CD4-positive, CD25-positive, alpha-beta regulatory T cell (primary cell): ENCODE data around the gene TAF15. TPM values are rescaled to one million over a fixed set of nuclear protein-coding genes. Genes with fewer than 3 reads are reported as not detected.

Experiments
- ATAC-seq, 2 donors: fragments of 150-1000 bp; cut with Tn5 transposase; one replicate each; pipeline ENCODE4 v1.10.0; 2021; ENCODE audit warnings: low read depth in 2 of 2, moderate number of reproducible peaks in 2 of 2, moderate library complexity in 1 of 2
- DNase-seq, 3 donors: peaks; one replicate each; pipeline versions ENCODE4 v3.0.0 to v3.0.0-alpha.2; 2012 to 2022; ENCODE audit warnings: mixed read lengths in 1 of 3
- H3K27ac ChIP-seq: one replicate; pipeline ENCODE4 v1.7.0; 2013; ENCODE audit warnings: mild to moderate bottlenecking, low read length; ENCODE audit not compliant: insufficient read depth, poor library complexity, severe bottlenecking
- H3K27me3 ChIP-seq: one replicate; pipeline ENCODE4 v1.7.0; 2013; ENCODE audit warnings: low read length; ENCODE audit not compliant: control insufficient read depth, insufficient read depth
- H3K36me3 ChIP-seq: one replicate; pipeline ENCODE4 v1.7.0; 2013; ENCODE audit warnings: mild to moderate bottlenecking, low read length, moderate library complexity; ENCODE audit not compliant: control insufficient read depth, insufficient read depth
- H3K4me1 ChIP-seq: 2 replicates; pipeline ENCODE4 v1.7.0; 2013; ENCODE audit warnings: mild to moderate bottlenecking, low read length; ENCODE audit not compliant: insufficient read depth, control insufficient read depth, poor library complexity, severe bottlenecking
- H3K4me3 ChIP-seq: one replicate; pipeline ENCODE4 v1.7.0; 2013; ENCODE audit warnings: low read depth, mild to moderate bottlenecking, low read length, moderate library complexity
- H3K9me3 ChIP-seq, 2 experiments: 1 replicate in 1 of 2; 2 replicates in 1 of 2; pipeline ENCODE4 v1.7.0; 2013; ENCODE audit warnings: low read length in 2 of 2, mild to moderate bottlenecking in 1 of 2, moderate library complexity in 1 of 2; ENCODE audit not compliant: control insufficient read depth in 2 of 2
- H3K27ac Mint-ChIP-seq, 3 donors: one replicate each; pipeline ENCODE4 v1.8.0; 2020 to 2022; ENCODE audit warnings: mild to moderate bottlenecking in 3 of 3, mixed read lengths in 3 of 3, moderate library complexity in 2 of 3
- H3K27me3 Mint-ChIP-seq: one replicate; pipeline ENCODE4 v1.8.0; 2022; ENCODE audit warnings: mild to moderate bottlenecking, mixed read lengths
- H3K36me3 Mint-ChIP-seq: one replicate; pipeline ENCODE4 v1.8.0; 2020; ENCODE audit warnings: mixed read lengths
- H3K4me1 Mint-ChIP-seq, 4 donors: one replicate each; pipeline ENCODE4 v1.8.0; 2020 to 2022; ENCODE audit warnings: mixed read lengths in 4 of 4, mild to moderate bottlenecking in 1 of 4
- H3K4me3 Mint-ChIP-seq, 4 donors: one replicate each; pipeline ENCODE4 v1.8.0; 2020 to 2022; ENCODE audit warnings: mild to moderate bottlenecking in 4 of 4, mixed read lengths in 4 of 4, moderate library complexity in 3 of 4
- H3K9me3 Mint-ChIP-seq, 7 donors: one replicate each; pipeline ENCODE4 v1.8.0; 2020 to 2022; ENCODE audit warnings: mixed read lengths in 7 of 7, mild to moderate bottlenecking in 3 of 7, moderate library complexity in 2 of 7
- polyA plus RNA-seq, 4 donors: library from polyadenylated mRNA; unstranded; fragments of 300-500 nt; fragmentation: Illumina TruSeq; gene quantifications; one replicate each; pipeline ENCODE4 v1.2.3, GENCODE V29; 2021
- total RNA-seq: library from RNA; stranded (reverse); gene quantifications from one replicate; pipeline ENCODE4 v1.2.3, GENCODE V29; 2022

TAF15 gene
- total and polyA plus RNA-seq, 5 donors from 2014 or later: 8.8 to 186 (median 17.3) TPM

DNA sequence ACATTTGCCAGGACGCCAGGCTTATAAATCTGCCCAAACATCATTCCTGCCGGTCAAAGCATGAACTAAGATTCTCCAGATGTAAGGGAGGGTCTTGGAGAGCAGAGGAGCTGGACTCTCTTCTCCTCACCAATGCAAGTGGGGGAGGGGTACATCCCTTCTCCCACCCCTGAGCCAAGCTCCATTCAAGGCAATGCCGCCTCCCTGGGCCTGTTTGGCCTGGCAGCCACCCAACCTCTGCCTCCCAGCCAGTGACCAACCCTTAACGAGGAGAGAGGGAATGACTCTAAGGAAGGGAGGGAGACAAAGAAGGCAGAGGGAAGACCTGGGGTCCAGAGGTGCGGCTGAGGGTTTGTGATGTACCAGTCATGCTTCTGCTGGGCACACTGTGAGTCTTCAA is 34.8 kb upstream of the TAF15 start:
- ATAC-seq (no peak), DNase-seq (no peak)
- Histone ChIP-seq H3K9me3 (no peaks in the 10 kb centered on the region), H3K4me1 (no peaks in the 10 kb centered on the region), H3K27ac (no peak overlapping the region), H3K4me3 (no peak overlapping the region), H3K27me3 (peaks cover 5% of the 10 kb centered on the region), H3K36me3 (no peaks in the 10 kb centered on the region)
- Mint-ChIP-seq H3K9me3 (no peaks in the 10 kb centered on the region), H3K36me3 (no peaks in the 10 kb centered on the region), H3K4me1 (no peaks in the 10 kb centered on the region), H3K27me3 (peaks cover 34% of the 10 kb centered on the region), H3K27ac (no peak overlapping the region), H3K4me3 (no peak overlapping the region)

GRCh38 chr17:35775039-35775438 is 34.2 kb upstream of the TAF15 start:
- no peak for ATAC-seq

GRCh38 chr17:35775583-35775982 is 33.7 kb upstream of the TAF15 start:
- H3K4me1 ChIP-seq: no peaks in the 10 kb centered on the region
- DNase-seq: no peak
- Mint-ChIP-seq H3K27me3 (peaks cover 38% of the 10 kb centered on the region), H3K4me1 (no peaks in the 10 kb centered on the region), H3K36me3 (no peaks in the 10 kb centered on the region), H3K4me3 (no peak overlapping the region), H3K9me3 (no peaks in the 10 kb centered on the region), H3K27ac (no peak overlapping the region)
- peaks cover 7% of the 10 kb centered on the region for H3K27me3 ChIP-seq
- no peaks in the 10 kb centered on the region for H3K9me3 ChIP-seq
- H3K27ac ChIP-seq: no peak overlapping the region
- no peak for ATAC-seq
- H3K36me3 ChIP-seq: no peaks in the 10 kb centered on the region
- no peak overlapping the region for H3K4me3 ChIP-seq

More at GRCh38 chr17:35775039-35775438, 34.2 kb upstream of the TAF15 start:
- H3K9me3 ChIP-seq: no peaks in the 10 kb centered on the region
- no peaks in the 10 kb centered on the region for H3K36me3 ChIP-seq
- H3K4me1 ChIP-seq: no peaks in the 10 kb centered on the region
- peaks cover 38% of the 10 kb centered on the region for H3K27me3 Mint-ChIP-seq
- H3K4me3 ChIP-seq: no peak overlapping the region
- H3K27me3 ChIP-seq: peaks cover 7% of the 10 kb centered on the region
- H3K4me3 Mint-ChIP-seq: no peak overlapping the region
- H3K9me3 Mint-ChIP-seq: no peaks in the 10 kb centered on the region
- no peak for DNase-seq
- H3K27ac ChIP-seq: no peak overlapping the region
- no peaks in the 10 kb centered on the region for H3K36me3 Mint-ChIP-seq
- H3K27ac Mint-ChIP-seq: no peak overlapping the region
- no peaks in the 10 kb centered on the region for H3K4me1 Mint-ChIP-seq

DNA sequence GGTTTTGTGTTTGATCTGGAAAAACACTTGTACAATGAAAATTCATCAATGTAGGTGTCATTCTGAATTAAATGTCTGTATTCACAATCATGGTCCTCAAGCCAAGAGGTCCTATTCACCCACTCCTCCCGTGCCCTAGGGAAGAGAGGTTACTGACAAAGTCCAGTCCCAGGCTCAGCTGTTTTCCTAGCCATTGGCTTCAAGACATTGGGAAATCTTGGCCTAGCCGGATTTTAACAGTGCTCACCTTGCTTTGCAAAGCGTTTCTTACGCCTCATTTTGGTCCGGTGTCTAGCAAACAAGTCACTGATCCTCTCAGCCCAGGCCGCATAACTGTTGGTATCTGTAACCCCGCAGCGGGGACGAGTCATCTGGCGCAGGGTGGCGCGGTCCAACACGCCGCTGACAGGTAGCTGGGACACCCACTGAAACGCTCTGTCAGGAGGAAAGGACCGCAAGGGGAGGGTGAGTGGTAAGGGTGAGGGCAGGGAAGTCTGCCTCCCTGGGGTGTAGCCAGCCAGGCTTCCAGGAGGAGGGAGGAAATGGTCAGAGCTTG is 30.6 kb upstream of the TAF15 start:
- ATAC-seq: no peak
- H3K4me1 Mint-ChIP-seq: peaks cover 0 to 2% (median 0%) of the 10 kb centered on the region in 4 donors
- Histone ChIP-seq H3K36me3 (no peaks in the 10 kb centered on the region), H3K4me1 (no peaks in the 10 kb centered on the region), H3K27me3 (peaks cover 5% of the 10 kb centered on the region), H3K4me3 (no peak overlapping the region), H3K9me3 (no peaks in the 10 kb centered on the region), H3K27ac (no peak overlapping the region)
- H3K4me3 Mint-ChIP-seq: no peak overlapping the region
- DNase-seq: no peak
- peaks cover 39% of the 10 kb centered on the region for H3K27me3 Mint-ChIP-seq
- H3K27ac Mint-ChIP-seq: no peak overlapping the region
- no peaks in the 10 kb centered on the region for H3K36me3 Mint-ChIP-seq
- H3K9me3 Mint-ChIP-seq: peaks cover 0 to 2% (median 0%) of the 10 kb centered on the region in 7 donors

DNA sequence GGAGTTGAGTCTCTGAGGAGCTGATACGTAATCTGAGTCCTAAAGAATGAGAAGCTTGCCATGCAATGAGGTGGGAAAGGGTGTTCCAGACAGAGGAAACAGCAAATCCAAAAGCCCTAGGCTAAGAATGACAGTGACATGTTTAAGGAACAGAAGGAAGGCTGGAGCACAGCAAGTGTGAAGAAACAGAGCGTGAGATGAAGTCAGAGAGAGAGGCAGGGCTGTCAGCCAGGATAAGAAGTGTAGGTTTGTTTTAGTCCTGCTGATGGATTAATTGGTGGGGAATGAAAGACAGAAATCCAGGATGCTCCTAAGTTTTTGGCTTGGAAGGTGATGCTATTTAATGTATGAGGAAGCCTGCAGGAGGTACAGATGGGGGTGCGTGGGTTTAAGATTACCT is 28.3 kb upstream of the TAF15 start:
- Histone ChIP-seq H3K27ac (no peak overlapping the region), H3K27me3 (peaks cover 5% of the 10 kb centered on the region), H3K9me3 (no peaks in the 10 kb centered on the region), H3K4me1 (no peaks in the 10 kb centered on the region), H3K4me3 (no peak overlapping the region), H3K36me3 (no peaks in the 10 kb centered on the region)
- no peak for ATAC-seq
- Mint-ChIP-seq H3K27me3 (peaks cover 29% of the 10 kb centered on the region), H3K36me3 (no peaks in the 10 kb centered on the region), H3K4me3 (no peak overlapping the region), H3K9me3 (peaks cover 0 to 2% (median 0%) of the 10 kb centered on the region in 7 donors), H3K27ac (no peak overlapping the region), H3K4me1 (peaks cover 0 to 2% (median 0%) of the 10 kb centered on the region in 4 donors)
- DNase-seq: no peak

DNA sequence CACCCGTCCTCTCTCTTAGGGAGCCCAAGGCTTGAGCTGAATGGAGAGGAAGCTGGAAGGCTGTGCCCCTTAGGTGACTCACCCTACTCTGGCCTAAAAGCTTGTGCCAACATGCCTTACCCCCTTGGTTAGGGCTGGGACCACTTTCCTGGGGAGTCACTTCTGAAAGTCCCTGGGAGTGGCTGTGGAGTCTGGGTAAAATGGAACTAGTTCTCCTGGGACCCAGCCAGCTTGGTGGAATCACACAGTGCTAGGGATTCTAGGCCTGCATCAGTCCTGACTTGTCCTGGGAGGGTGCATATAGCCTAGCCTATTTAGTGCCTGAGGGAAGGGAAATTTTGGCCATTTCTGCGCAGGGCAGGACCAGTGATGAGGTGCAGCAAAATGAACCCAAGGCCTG is 24.4 kb upstream of the TAF15 start:
- H3K4me1 Mint-ChIP-seq: peaks cover 0 to 11% (median 2%) of the 10 kb centered on the region in 4 donors
- Histone ChIP-seq H3K4me3 (no peak overlapping the region), H3K27me3 (peaks cover 6% of the 10 kb centered on the region), H3K4me1 (no peaks in the 10 kb centered on the region), H3K9me3 (no peaks in the 10 kb centered on the region), H3K36me3 (no peaks in the 10 kb centered on the region), H3K27ac (no peak overlapping the region)
- H3K36me3 Mint-ChIP-seq: no peaks in the 10 kb centered on the region
- H3K27ac Mint-ChIP-seq: no peak overlapping the region
- H3K27me3 Mint-ChIP-seq: peaks cover 34% of the 10 kb centered on the region
- peaks cover 0 to 2% (median 0%) of the 10 kb centered on the region in 7 donors for H3K9me3 Mint-ChIP-seq
- H3K4me3 Mint-ChIP-seq: no peak overlapping the region
- ATAC-seq (no peak), DNase-seq (no peak)

DNA sequence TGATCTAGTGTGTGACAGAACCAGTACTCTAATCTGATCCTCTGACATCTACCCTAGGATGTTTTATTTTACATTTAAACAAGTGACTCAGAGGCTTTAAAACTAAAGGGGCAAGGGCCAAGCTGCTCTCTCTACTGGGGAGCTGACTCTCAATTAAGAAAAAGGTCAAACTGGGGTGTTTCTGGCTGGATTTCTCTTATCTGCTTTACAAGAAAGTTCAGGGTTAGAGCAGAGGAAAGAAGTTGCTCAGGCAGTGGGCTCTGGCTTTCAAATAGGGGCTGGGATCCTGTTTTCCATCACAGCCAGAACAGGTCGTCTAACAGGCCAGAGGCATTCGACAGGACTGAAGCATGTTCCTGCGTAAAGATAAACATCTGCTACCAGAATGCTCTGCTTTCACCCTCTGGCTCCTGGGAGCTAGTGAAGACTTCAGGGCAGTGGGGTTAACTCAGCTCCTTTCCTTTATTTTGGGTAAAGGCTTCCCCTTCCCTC is 22.3 kb upstream of the TAF15 start:
- ATAC-seq: no peak
- DNase-seq: no peak
- Histone ChIP-seq H3K4me3 (no peak overlapping the region), H3K9me3 (no peaks in the 10 kb centered on the region), H3K27me3 (peaks cover 6% of the 10 kb centered on the region), H3K4me1 (no peaks in the 10 kb centered on the region), H3K27ac (no peak overlapping the region), H3K36me3 (no peaks in the 10 kb centered on the region)
- Mint-ChIP-seq H3K27me3 (peaks cover 41% of the 10 kb centered on the region), H3K9me3 (peaks cover 0 to under 1% (median 0%) of the 10 kb centered on the region in 7 donors), H3K4me3 (no peak overlapping the region), H3K36me3 (no peaks in the 10 kb centered on the region), H3K4me1 (peaks cover 0 to 8% (median 2%) of the 10 kb centered on the region in 4 donors), H3K27ac (no peak overlapping the region)
